Suprapubic skin (tissue), 4 donors: ENCODE measurements around the gene ETV2.

Experiments used
- CTCF ChIP-seq, 2 donors: fragments of 200-600 bp in 1 of 2; fragments of 450-650 bp in 1 of 2; sonication (generic) in 1 of 2; IDR thresholded peaks; one replicate each; pipeline ENCODE4 v1.5.1; 2016 to 2019; ENCODE audit warnings: antibody characterized with exemption in 2 of 2, mild to moderate bottlenecking in 1 of 2, moderate library complexity in 1 of 2
- POLR2A ChIP-seq, 2 donors: fragments of 450-650 bp; IDR thresholded peaks; one replicate each; pipeline ENCODE4 v1.6.1; 2017; ENCODE audit warnings: antibody characterized with exemption in 2 of 2, mild to moderate bottlenecking in 2 of 2, moderate library complexity in 2 of 2
- POLR2AphosphoS5 ChIP-seq, 3 donors: sonication (generic); formaldehyde crosslinking; IDR thresholded peaks; one replicate each; pipeline ENCODE4 v1.6.1; 2017; ENCODE audit warnings: antibody characterized with exemption in 3 of 3

GRCh38 chr19:35618857-35619256 is 22.7 kb upstream of the ETV2 start:
- TF ChIP-seq CTCF (IDR thresholded peaks at IDR 0.05) (no peak), POLR2A (IDR thresholded peaks at IDR 0.05) (no peak), POLR2AphosphoS5 (IDR thresholded peaks at IDR 0.05) (no peak)
